OCI-LY7 (cell line): Measurements from ENCODE around the gene C19orf18.

Experiments used
- CTCF ChIP-seq: fragments of 200-600 bp; sonication (generic); conservative IDR thresholded peaks from 2 replicates; pipeline ENCODE4 v1.5.1; 2014; ENCODE audit warnings: mild to moderate bottlenecking, antibody characterized with exemption, low read length, moderate library complexity, mixed read lengths
- EZH2phosphoT487 ChIP-seq: fragments of 200-600 bp; sonication (generic); IDR thresholded peaks from 2 replicates; pipeline ENCODE4 v1.6.1; 2018; ENCODE audit warnings: low read depth, borderline replicate concordance, mild to moderate bottlenecking, mixed run types, antibody characterized with exemption, low read length, moderate library complexity, mixed read lengths

- TF ChIP-seq CTCF (no peak), EZH2phosphoT487 (no peak)
Measured at GRCh38 chr19:57954996-57955395, 19.3 kb downstream of the C19orf18 start.
